Vagina (tissue), 2 donors: Measurements from ENCODE around the gene CSNK1A1.

Experiments used
- POLR2A ChIP-seq, 2 donors: fragments of 450-650 bp; IDR thresholded peaks; one replicate each; pipeline ENCODE4 v1.6.1; 2017; ENCODE audit warnings: antibody characterized with exemption in 2 of 2, mild to moderate bottlenecking in 2 of 2, moderate library complexity in 2 of 2
- POLR2AphosphoS5 ChIP-seq, 2 donors: sonication (generic); formaldehyde crosslinking; IDR thresholded peaks; one replicate each; pipeline ENCODE4 v1.9.0; 2017; ENCODE audit warnings: antibody characterized with exemption in 2 of 2, mild to moderate bottlenecking in 2 of 2, low read depth in 1 of 2; ENCODE audit not compliant: insufficient read depth in 1 of 2
- TF ChIP-seq, protein P1 (sequence below), 3 experiments: fragments of 450-650 bp in 2 of 3; fragments of 200-600 bp in 1 of 3; sonication (generic) in 1 of 3; IDR thresholded peaks; one replicate each; pipeline ENCODE4 v1.5.1; 2017 to 2019; ENCODE audit warnings: antibody characterized with exemption in 3 of 3, mild to moderate bottlenecking in 2 of 3, moderate library complexity in 2 of 3

DNA sequence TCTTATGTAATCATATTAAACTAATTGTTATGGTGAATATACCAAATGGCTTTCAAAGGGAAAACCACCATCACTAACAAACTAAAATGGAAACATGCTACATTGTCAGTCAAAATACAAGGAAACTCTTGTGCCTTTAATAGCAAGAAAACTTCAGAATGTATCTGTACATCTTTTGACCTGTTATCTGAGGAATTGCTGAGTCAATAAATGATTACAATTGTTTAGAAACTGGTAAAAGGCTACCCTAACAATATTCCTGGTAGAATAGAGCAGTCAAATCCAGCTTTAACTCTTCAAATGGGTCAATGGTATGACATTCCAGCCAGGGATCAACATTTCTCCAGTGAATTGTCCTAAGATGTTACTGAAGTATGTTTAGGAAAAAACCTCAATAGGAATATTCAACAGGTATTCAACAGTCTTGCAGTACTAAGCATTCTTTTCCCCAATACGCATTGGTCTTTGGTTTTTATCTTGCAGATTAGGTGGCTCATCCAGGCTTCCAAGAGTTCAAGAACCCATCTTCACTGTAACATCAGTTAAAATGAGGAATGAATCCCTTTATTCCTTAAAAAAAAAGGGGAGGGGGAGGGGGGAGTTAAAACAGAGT is 52.4 kb downstream of the CSNK1A1 start:
- TF ChIP-seq, protein P1, sequence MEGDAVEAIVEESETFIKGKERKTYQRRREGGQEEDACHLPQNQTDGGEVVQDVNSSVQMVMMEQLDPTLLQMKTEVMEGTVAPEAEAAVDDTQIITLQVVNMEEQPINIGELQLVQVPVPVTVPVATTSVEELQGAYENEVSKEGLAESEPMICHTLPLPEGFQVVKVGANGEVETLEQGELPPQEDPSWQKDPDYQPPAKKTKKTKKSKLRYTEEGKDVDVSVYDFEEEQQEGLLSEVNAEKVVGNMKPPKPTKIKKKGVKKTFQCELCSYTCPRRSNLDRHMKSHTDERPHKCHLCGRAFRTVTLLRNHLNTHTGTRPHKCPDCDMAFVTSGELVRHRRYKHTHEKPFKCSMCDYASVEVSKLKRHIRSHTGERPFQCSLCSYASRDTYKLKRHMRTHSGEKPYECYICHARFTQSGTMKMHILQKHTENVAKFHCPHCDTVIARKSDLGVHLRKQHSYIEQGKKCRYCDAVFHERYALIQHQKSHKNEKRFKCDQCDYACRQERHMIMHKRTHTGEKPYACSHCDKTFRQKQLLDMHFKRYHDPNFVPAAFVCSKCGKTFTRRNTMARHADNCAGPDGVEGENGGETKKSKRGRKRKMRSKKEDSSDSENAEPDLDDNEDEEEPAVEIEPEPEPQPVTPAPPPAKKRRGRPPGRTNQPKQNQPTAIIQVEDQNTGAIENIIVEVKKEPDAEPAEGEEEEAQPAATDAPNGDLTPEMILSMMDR (IDR thresholded peaks at IDR 0.05), result no peak
- TF ChIP-seq POLR2AphosphoS5 (IDR thresholded peaks at IDR 0.05; ENCODE audit: insufficient read depth in 1 of 2, low read depth in 1 of 2) (no peak), POLR2A (IDR thresholded peaks at IDR 0.05) (no peak)
